Hematopoietic multipotent progenitor cell (in vitro differentiated cells): ENCODE data around the gene GDPD4. TPM values are rescaled to one million over a fixed set of nuclear protein-coding genes. Genes with fewer than 3 reads are reported as not detected.

ENCODE experiments used
- DNase-seq, 3 donors: peaks; one replicate each; pipeline ENCODE4 v3.0.0-alpha.2; 2011 to 2015; ENCODE audit warnings: low read depth in 2 of 3, low spot score in 2 of 3
- total RNA-seq: library from RNA; depleted of rRNA; stranded (reverse); fragments of >200 nt; gene quantifications from one replicate; pipeline ENCODE4 v1.2.3, GENCODE V29; 2012

Gene GDPD4
- total RNA-seq, 1 donor = not detected

- peak in 2 of 3 donors; percentile 75 for DNase-seq
Observed at GRCh38 chr11:77191823-77192495, 109.5 kb downstream of the GDPD4 start.

- DNase-seq = no peak
Observed at GRCh38 chr11:77191429-77191822, 110.1 kb downstream of the GDPD4 start.

GRCh38 chr11:77190331-77191075 is 111.0 kb downstream of the GDPD4 start:
- no peak for DNase-seq

- DNase-seq = no peak
Observed at GRCh38 chr11:77189588-77190210, 111.8 kb downstream of the GDPD4 start.

- no peak for DNase-seq
Observed at GRCh38 chr11:77188633-77189491, 112.6 kb downstream of the GDPD4 start.

GRCh38 chr11:77187776-77188632 is 113.5 kb downstream of the GDPD4 start:
- DNase-seq = peak; percentile 22 to 89 (median 79)

- no peak for DNase-seq
Observed at GRCh38 chr11:77187111-77187750, 114.3 kb downstream of the GDPD4 start.

- DNase-seq = no peak
Observed at GRCh38 chr11:77186302-77186701, 115.2 kb downstream of the GDPD4 start.

GRCh38 chr11:77184136-77184860 is 117.2 kb downstream of the GDPD4 start:
- DNase-seq = no peak

- no peak for DNase-seq
Observed at GRCh38 chr11:77183431-77183984, 118.0 kb downstream of the GDPD4 start.

GRCh38 chr11:77182542-77183430 is 118.7 kb downstream of the GDPD4 start:
- no peak for DNase-seq

GRCh38 chr11:77181799-77182541 is 119.5 kb downstream of the GDPD4 start:
- DNase-seq = no peak

- DNase-seq = no peak
Observed at GRCh38 chr11:77181226-77181625, 120.3 kb downstream of the GDPD4 start.

GRCh38 chr11:77180346-77180745 is 121.1 kb downstream of the GDPD4 start:
- DNase-seq = no peak

- no peak for DNase-seq
Observed at GRCh38 chr11:77179681-77180080, 121.8 kb downstream of the GDPD4 start.

- DNase-seq = no peak
Observed at GRCh38 chr11:77179048-77179447, 122.4 kb downstream of the GDPD4 start.

GRCh38 chr11:77178150-77178549 is 123.3 kb downstream of the GDPD4 start:
- no peak for DNase-seq
